ENCODE data around the gene HS3ST5. TPM values are rescaled to one million over a fixed set of nuclear protein-coding genes. Genes with fewer than 3 reads are reported as not detected.

Gene HS3ST5
- total RNA-seq, 1 donor: not detected

DNA sequence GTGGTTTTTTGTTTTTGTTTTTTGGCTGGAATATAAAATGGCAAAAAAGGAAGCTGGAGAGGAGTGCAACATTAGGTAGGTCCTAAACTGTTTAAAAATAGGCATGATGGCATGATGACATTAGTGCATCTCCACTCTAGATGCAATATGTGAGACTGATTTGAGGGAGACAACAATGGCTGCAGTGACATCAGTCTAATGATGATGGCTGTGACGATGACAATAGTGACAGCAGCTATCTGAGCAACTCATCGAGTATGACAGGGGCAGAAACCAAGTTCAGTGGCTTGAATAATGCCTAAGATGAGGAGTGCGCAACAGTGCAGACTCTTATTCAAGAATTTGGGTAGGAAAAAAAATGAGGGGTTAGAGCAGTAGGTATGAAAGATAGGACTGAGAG lies 82.0 kb downstream of the HS3ST5 start:
- Histone ChIP-seq H3K4me2 (ENCODE audit: insufficient read depth, low read length) (no peak overlapping the region), H3K79me2 (ENCODE audit: insufficient read depth, low read length) (no peaks in the 10 kb centered on the region), H3K36me3 (ENCODE audit: insufficient read depth, low read length) (no peaks in the 10 kb centered on the region), H3K4me3 (ENCODE audit: insufficient read depth, low read length) (no peak overlapping the region), H3K27ac (ENCODE audit: low read depth, low read length) (no peak overlapping the region), H3K4me1 (ENCODE audit: insufficient read depth, low read length) (no peaks in the 10 kb centered on the region), H4K20me1 (ENCODE audit: insufficient read depth, low read length) (no peaks in the 10 kb centered on the region), H2AFZ (ENCODE audit: low read length) (no peak overlapping the region), H3K27me3 (ENCODE audit: insufficient read depth, low read length) (no peaks in the 10 kb centered on the region), H3K9me3 (ENCODE audit: low read depth, low read length) (no peaks in the 10 kb centered on the region)
- TF ChIP-seq, protein P1, sequence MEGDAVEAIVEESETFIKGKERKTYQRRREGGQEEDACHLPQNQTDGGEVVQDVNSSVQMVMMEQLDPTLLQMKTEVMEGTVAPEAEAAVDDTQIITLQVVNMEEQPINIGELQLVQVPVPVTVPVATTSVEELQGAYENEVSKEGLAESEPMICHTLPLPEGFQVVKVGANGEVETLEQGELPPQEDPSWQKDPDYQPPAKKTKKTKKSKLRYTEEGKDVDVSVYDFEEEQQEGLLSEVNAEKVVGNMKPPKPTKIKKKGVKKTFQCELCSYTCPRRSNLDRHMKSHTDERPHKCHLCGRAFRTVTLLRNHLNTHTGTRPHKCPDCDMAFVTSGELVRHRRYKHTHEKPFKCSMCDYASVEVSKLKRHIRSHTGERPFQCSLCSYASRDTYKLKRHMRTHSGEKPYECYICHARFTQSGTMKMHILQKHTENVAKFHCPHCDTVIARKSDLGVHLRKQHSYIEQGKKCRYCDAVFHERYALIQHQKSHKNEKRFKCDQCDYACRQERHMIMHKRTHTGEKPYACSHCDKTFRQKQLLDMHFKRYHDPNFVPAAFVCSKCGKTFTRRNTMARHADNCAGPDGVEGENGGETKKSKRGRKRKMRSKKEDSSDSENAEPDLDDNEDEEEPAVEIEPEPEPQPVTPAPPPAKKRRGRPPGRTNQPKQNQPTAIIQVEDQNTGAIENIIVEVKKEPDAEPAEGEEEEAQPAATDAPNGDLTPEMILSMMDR (IDR thresholded peaks at IDR 0.05; ENCODE audit: extremely low read depth, low read depth, low read length): no peak
- DNase-seq (ENCODE audit: insufficient read length, low spot score, missing footprints): no peak

GRCh38 chr6:114258376-114258775 lies 84.4 kb downstream of the HS3ST5 start:
- H3K27me3 ChIP-seq (ENCODE audit: insufficient read depth, low read length): no peaks in the 10 kb centered on the region
- no peak overlapping the region for H2AFZ ChIP-seq (ENCODE audit: low read length)
- no peaks in the 10 kb centered on the region for H3K9me3 ChIP-seq (ENCODE audit: low read depth, low read length)
- no peak overlapping the region for H3K27ac ChIP-seq (ENCODE audit: low read depth, low read length)
- H3K4me2 ChIP-seq (ENCODE audit: insufficient read depth, low read length): no peak overlapping the region
- TF ChIP-seq, protein P1 (IDR thresholded peaks at IDR 0.05; ENCODE audit: extremely low read depth, low read depth, low read length): no peak
- no peak for DNase-seq (ENCODE audit: insufficient read length, low spot score, missing footprints)
- H3K4me1 ChIP-seq (ENCODE audit: insufficient read depth, low read length): no peaks in the 10 kb centered on the region
- no peaks in the 10 kb centered on the region for H3K36me3 ChIP-seq (ENCODE audit: insufficient read depth, low read length)
- no peaks in the 10 kb centered on the region for H4K20me1 ChIP-seq (ENCODE audit: insufficient read depth, low read length)
- H3K79me2 ChIP-seq (ENCODE audit: insufficient read depth, low read length): no peaks in the 10 kb centered on the region
- H3K4me3 ChIP-seq (ENCODE audit: insufficient read depth, low read length): no peak overlapping the region

GRCh38 chr6:114253431-114253830 lies 89.4 kb downstream of the HS3ST5 start:
- Histone ChIP-seq H3K9me3 (ENCODE audit: low read depth, low read length) (no peaks in the 10 kb centered on the region), H3K27me3 (ENCODE audit: insufficient read depth, low read length) (no peaks in the 10 kb centered on the region), H3K27ac (ENCODE audit: low read depth, low read length) (no peak overlapping the region), H3K36me3 (ENCODE audit: insufficient read depth, low read length) (no peaks in the 10 kb centered on the region), H3K4me2 (ENCODE audit: insufficient read depth, low read length) (no peak overlapping the region), H4K20me1 (ENCODE audit: insufficient read depth, low read length) (no peaks in the 10 kb centered on the region), H3K4me1 (ENCODE audit: insufficient read depth, low read length) (no peaks in the 10 kb centered on the region), H3K79me2 (ENCODE audit: insufficient read depth, low read length) (no peaks in the 10 kb centered on the region), H2AFZ (ENCODE audit: low read length) (no peak overlapping the region), H3K4me3 (ENCODE audit: insufficient read depth, low read length) (no peak overlapping the region)
- TF ChIP-seq, protein P1 (IDR thresholded peaks at IDR 0.05; ENCODE audit: extremely low read depth, low read depth, low read length): no peak
- no peak for DNase-seq (ENCODE audit: insufficient read length, low spot score, missing footprints)

DNA sequence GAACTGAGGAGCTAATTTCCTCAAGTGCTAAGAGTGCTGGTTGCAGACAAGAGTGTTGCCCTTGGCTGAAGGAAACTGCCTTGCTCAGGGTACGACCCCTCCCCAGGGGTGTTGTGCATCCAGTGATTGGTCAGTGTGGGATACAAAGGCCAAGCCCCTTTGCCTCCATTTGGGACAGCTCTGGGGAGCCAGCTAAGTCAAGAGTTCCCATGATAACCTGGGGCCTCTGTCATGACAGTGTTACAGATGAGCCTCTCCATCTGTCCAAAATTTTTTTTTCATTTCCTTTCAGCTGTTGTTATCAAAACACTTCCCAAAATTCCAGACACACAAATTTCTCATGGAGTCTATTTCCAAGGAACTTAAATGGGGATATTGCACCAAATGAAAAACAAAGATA lies 93.3 kb downstream of the HS3ST5 start:
- H2AFZ ChIP-seq (ENCODE audit: low read length): no peak overlapping the region

More for the DNA sequence above, 93.3 kb downstream of the HS3ST5 start:
- no peaks in the 10 kb centered on the region for H3K4me1 ChIP-seq (ENCODE audit: insufficient read depth, low read length)
- no peaks in the 10 kb centered on the region for H3K27me3 ChIP-seq (ENCODE audit: insufficient read depth, low read length)
- no peak overlapping the region for H3K4me3 ChIP-seq (ENCODE audit: insufficient read depth, low read length)
- no peaks in the 10 kb centered on the region for H3K9me3 ChIP-seq (ENCODE audit: low read depth, low read length)
- H3K36me3 ChIP-seq (ENCODE audit: insufficient read depth, low read length): no peaks in the 10 kb centered on the region
- DNase-seq (ENCODE audit: insufficient read length, low spot score, missing footprints): no peak
- TF ChIP-seq, protein P1 (IDR thresholded peaks at IDR 0.05; ENCODE audit: extremely low read depth, low read depth, low read length): no peak
- no peaks in the 10 kb centered on the region for H4K20me1 ChIP-seq (ENCODE audit: insufficient read depth, low read length)
- no peaks in the 10 kb centered on the region for H3K79me2 ChIP-seq (ENCODE audit: insufficient read depth, low read length)
- no peak overlapping the region for H3K4me2 ChIP-seq (ENCODE audit: insufficient read depth, low read length)
- no peak overlapping the region for H3K27ac ChIP-seq (ENCODE audit: low read depth, low read length)
